ENCODE data around the gene ATP2A3. TPM values are rescaled to one million over a fixed set of nuclear protein-coding genes. Genes with fewer than 3 reads are reported as not detected.
A peak's percentile ranks its signal among the peaks of the same experiment; 100 is the strongest.
"Not testable (repeated sequence)": the region's sequence is repeated elsewhere in the genome, so short reads cannot be mapped to it uniquely, and the experiment has no call there.

Gene ATP2A3
- total RNA-seq, 6 experiments from 2014 or later = 1.5 to 4.3 (median 2.3) TPM

GRCh38 chr17:3993493-3994220 lies 29.4 kb upstream of the ATP2A3 start:
- H3K4me3 ChIP-seq = no peak overlapping the region
- intact Hi-C loops (cut with DNase I) = no loop called here
- H3K4me1 ChIP-seq = no peaks in the 10 kb centered on the region
- TF ChIP-seq, protein P1, sequence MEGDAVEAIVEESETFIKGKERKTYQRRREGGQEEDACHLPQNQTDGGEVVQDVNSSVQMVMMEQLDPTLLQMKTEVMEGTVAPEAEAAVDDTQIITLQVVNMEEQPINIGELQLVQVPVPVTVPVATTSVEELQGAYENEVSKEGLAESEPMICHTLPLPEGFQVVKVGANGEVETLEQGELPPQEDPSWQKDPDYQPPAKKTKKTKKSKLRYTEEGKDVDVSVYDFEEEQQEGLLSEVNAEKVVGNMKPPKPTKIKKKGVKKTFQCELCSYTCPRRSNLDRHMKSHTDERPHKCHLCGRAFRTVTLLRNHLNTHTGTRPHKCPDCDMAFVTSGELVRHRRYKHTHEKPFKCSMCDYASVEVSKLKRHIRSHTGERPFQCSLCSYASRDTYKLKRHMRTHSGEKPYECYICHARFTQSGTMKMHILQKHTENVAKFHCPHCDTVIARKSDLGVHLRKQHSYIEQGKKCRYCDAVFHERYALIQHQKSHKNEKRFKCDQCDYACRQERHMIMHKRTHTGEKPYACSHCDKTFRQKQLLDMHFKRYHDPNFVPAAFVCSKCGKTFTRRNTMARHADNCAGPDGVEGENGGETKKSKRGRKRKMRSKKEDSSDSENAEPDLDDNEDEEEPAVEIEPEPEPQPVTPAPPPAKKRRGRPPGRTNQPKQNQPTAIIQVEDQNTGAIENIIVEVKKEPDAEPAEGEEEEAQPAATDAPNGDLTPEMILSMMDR (IDR thresholded peaks at IDR 0.05) = no peak
- no peak for TF ChIP-seq POLR2A (IDR thresholded peaks at IDR 0.05)
- no peaks in the 10 kb centered on the region for H3K27me3 ChIP-seq
- no peaks in the 10 kb centered on the region for H3K9me3 ChIP-seq
- 83% methylated on average over 8 of the region's 8 CpGs for WGBS (ENCODE audit: insufficient coverage, low coverage, low lambda C conversion rate, missing lambda C conversion rate)
- no peak overlapping the region for H3K27ac ChIP-seq
- no peaks in the 10 kb centered on the region for H3K36me3 ChIP-seq
- DNase-seq = peak in 2 of 3 donors; percentile 9 to 15
- ATAC-seq = no peak

GRCh38 chr17:3992370-3992769 lies 28.1 kb upstream of the ATP2A3 start:
- ATAC-seq = no peak
- TF ChIP-seq, protein P1 (IDR thresholded peaks at IDR 0.05) = no peak
- TF ChIP-seq POLR2A (IDR thresholded peaks at IDR 0.05) = no peak
- no peaks in the 10 kb centered on the region for H3K9me3 ChIP-seq
- H3K4me3 ChIP-seq = no peak overlapping the region
- no peaks in the 10 kb centered on the region for H3K27me3 ChIP-seq
- no peaks in the 10 kb centered on the region for H3K4me1 ChIP-seq
- peak; percentile 3 to 24 (median 9) for DNase-seq
- intact Hi-C loops (cut with DNase I) = no loop called here
- no peaks in the 10 kb centered on the region for H3K36me3 ChIP-seq
- WGBS (ENCODE audit: insufficient coverage, low coverage, low lambda C conversion rate, missing lambda C conversion rate) = 76% methylated on average over 5 of the region's 5 CpGs
- H3K27ac ChIP-seq = no peak overlapping the region

GRCh38 chr17:3991699-3992098 lies 27.5 kb upstream of the ATP2A3 start:
- ATAC-seq; H3K4me1 ChIP-seq; DNase-seq; H3K27ac ChIP-seq; H3K9me3 ChIP-seq; H3K36me3 ChIP-seq; H3K4me3 ChIP-seq; intact Hi-C loops (cut with DNase I); H3K27me3 ChIP-seq: not testable (repeated sequence)
- WGBS (ENCODE audit: insufficient coverage, low coverage, low lambda C conversion rate, missing lambda C conversion rate) = 80% methylated on average over 3 of the region's 3 CpGs

DNA sequence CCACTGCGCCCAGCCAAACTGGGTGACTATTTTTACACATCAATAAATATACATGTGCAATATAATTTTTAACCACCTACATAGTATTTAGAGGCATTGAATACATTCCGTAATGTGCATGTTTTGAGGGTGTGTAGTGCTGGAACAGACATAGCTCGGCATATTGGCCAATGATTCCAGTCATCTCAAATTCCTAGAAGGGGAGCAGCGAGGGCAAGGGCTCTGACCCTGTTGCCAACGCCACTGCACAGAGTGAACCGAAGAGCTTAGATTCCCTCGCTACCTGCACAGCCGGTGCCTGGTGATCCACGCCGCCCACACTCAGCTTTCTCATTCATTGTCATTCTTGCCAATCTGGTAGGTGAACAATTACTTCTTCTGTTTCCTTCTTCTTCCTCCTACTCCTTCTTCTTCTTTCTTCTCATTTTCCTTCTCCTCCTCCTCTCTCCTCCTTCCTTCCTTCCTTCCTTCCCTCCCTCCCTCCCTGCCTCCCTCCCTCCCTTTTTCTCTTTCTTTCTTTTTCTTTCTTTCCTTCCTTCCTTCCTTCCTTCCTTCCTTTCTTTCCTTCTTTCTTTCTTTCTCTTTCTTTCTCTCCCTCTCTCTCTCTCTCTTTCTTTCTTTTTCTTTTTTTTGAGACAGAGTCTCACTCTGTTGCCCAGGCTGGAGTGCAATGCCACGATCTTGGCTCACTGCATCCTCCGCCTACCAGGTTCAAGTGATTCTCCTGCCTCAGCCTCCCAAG lies 26.3 kb upstream of the ATP2A3 start:
- intact Hi-C loops (cut with DNase I) = no loop called here
- DNase-seq (peak in 2 of 3 donors; percentile 2 to 30), ATAC-seq (no peak)
- Histone ChIP-seq H3K4me1 (peaks cover 0 to 13% (median 6%) of the 10 kb centered on the region in 4 donors), H3K27ac (no peak overlapping the region), H3K4me3 (no peak overlapping the region), H3K36me3 (no peaks in the 10 kb centered on the region), H3K9me3 (no peaks in the 10 kb centered on the region), H3K27me3 (no peaks in the 10 kb centered on the region)
- TF ChIP-seq POLR2A (IDR thresholded peaks at IDR 0.05) = no peak
- TF ChIP-seq, protein P1 (IDR thresholded peaks at IDR 0.05) = no peak
- WGBS (ENCODE audit: insufficient coverage, low coverage, low lambda C conversion rate, missing lambda C conversion rate) = 87% methylated on average over 11 of the region's 12 CpGs
